Endothelial cell of hepatic sinusoid (primary cell): Measurements from ENCODE around the gene ANTXR2.
"Not testable (repeated sequence)": the region's sequence is repeated elsewhere in the genome, so short reads cannot be mapped to it uniquely, and the experiment has no call there.

Experiments
- in situ Hi-C: cut with HindIII; loops from 2 replicates; pipeline ENCODE4 v1.10.0; 2017; ENCODE audit warnings: low sequenced_read_pairs

ANTXR2 gene

DNA sequence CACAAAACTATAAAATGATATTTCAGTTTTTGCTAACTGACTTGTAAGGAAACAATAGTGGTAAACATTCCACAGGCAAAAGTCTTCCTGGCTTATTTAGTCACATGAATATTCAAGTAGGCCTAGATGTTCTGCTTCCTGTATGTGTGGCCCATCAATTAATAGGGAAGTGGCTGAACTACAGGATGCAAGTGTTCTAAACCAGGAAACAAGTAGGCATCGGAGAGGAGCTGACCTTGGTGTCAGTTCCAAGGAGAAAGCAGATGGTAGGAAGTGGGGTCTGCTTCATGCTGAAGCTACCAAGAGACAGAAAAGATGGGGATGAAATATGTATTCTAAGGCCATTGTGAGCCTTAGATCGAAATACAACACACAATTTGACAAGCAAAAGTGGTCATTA lies 149.7 kb downstream of the ANTXR2 start:
- in situ Hi-C loops: loop anchor here (10.0 to 25.0 kb wide), 2 partner anchors 62 to 414 kb away; partner anchors contain the start of gene CFAP299

DNA sequence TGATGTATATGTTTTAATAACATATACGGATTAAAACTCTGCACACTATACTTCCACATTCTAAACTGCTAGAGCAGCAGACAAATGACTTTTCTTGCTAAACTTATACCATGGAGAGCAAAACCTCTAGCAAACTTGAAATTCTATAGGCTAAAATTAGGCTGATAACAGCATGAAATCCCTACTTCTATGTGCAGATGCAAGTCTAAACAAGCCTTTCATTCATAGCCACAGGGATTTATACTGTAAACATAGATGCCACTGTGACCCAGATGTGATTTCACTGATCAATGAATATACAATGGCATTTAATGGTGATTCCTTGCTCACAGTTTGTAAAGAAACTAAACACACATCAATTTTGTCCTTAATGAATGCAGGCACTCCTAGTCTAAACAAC lies 151.0 kb downstream of the ANTXR2 start:
- in situ Hi-C loops: loop anchor here (10.0 to 25.0 kb wide), 2 partner anchors 63 to 415 kb away; partner anchors contain the start of gene CFAP299

DNA sequence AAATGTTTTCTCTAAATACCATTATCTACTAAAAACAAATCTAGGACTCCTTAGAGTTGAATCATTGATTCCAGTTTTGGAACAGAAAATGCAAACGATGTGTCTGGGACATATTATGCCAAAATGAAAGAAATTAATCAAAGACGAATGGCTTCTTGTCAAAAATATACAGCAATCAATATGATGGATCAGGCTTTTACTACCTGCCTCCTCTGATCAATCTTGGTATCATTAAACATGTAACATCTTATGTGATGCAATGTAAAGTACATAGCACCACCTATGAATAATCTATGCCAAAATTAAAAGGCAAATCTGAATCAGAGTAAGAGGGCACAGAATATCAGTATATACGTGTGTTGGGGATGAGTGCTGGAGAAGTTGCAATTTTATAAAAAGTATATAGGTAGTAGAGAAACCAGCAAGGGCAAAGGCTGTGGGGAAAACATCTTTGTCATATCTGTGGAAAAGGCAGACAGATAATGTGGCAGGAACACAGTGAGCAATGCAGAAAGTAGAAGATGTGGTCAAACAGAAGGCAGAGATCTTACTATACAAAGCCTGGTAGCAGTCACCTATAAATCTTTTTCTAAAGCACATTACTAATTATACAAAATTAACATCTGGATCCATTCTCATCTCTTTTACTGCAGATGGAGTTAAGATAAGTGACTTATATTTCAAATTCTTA lies 152.7 kb downstream of the ANTXR2 start:
- in situ Hi-C loops: loop anchor here (10.0 to 25.0 kb wide), 2 partner anchors 64 to 417 kb away; partner anchors contain the start of gene CFAP299

DNA sequence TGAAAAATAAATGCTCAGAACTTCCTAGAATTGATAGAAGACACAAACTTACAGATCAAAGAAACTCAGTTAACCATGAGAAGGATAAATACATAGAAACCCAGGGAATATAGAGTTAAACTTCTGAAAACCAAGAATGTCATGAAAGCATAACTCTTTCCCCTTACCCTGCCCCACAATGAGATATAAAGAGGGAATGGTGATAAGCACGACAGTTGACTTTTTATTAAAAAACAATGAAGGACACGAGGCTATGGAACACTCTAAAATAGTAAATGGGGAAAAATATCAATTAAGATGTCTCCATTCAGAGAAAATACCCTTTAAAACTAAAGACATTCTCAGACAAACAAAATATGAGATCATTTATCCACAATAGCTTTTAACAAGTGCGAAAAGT lies 154.7 kb downstream of the ANTXR2 start:
- in situ Hi-C loops: loop anchor here (25.0 kb wide), 1 partner anchor 419 kb away; the partner anchor contains the start of gene CFAP299

DNA sequence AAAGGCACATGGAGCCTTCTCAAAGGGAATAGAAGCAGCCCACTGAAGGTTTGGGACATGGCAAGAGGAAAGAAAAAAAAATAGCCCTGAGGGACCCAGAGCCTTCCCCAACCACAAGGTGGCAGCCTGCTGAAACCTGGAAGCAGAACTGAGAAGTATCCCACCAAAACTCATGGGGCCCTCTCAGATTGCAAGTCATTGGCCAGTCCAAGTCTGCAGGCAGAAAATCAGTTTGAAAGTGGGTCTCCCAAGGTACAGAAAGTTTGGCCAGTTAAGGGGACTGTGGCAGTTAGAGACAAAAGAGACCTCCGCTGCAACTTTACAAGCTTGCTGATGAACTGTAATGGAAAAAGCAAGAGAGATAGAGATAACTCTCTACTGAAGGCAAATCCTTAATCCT lies 155.8 kb downstream of the ANTXR2 start:
- in situ Hi-C loops: loop anchor here (25.0 kb wide), 1 partner anchor 420 kb away; the partner anchor contains the start of gene CFAP299

DNA sequence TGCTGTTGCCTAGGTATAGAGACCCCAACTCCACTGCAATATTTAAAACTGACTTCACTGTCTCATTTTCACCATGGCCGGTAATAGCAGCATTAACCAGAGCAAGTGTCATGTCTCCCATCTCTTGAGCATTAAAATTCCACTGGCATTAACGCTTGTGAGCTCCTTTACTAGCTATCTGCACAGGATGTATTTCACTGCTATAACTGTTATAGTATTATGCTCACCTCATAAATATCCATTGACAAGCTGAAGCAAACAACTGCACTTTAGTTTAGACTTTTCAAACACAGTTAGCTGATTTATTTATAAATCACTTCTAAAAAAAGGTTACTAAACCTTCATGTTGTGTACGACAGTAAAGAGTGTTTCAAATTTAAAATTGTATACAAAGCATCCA lies 157.8 kb downstream of the ANTXR2 start:
- in situ Hi-C loops: loop anchor here (25.0 kb wide), 1 partner anchor 422 kb away; the partner anchor contains the start of gene CFAP299

DNA sequence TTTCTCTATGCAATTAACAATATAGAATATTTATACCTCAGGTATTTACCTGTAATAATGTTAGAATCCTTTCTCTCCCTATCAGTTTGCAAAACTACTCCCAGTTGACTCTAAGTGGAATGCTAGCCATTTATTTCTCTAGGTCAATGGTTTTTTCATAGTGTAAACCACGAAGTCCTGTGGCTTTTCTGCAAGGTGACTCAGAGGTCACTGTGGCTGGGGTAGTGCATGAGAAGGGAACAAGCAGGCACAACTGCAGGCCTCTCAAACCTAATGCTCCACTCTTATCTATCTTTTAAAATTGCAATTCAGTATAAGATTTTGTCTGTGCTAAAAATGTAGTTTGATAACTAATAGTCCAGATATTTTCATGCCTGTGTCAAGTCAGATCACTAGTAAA lies 159.4 kb downstream of the ANTXR2 start:
- in situ Hi-C loops: loop anchor here (25.0 kb wide), 1 partner anchor 424 kb away; the partner anchor contains the start of gene CFAP299

DNA sequence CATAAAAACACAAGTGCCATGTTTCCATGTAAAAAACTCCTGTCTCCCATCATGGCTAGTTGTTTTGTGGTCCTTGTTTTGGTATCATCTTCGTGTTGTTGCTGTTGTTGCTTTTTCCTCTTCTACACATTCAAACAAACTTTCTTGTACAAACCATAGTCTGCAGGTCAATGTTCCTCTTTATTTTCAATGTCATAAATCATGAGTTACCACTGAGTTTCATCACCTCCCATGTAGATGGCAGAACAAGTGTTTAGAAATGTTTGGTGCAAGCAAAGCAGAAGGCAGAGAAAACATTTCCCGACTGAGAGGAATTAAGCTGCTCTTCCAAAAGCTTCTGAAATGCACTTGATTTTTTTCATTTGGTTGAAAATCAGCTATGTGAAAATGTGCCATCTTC lies 166.0 kb downstream of the ANTXR2 start:
- in situ Hi-C loops: loop anchor here (25.0 kb wide), 1 partner anchor 430 kb away; the partner anchor contains the start of gene CFAP299

DNA sequence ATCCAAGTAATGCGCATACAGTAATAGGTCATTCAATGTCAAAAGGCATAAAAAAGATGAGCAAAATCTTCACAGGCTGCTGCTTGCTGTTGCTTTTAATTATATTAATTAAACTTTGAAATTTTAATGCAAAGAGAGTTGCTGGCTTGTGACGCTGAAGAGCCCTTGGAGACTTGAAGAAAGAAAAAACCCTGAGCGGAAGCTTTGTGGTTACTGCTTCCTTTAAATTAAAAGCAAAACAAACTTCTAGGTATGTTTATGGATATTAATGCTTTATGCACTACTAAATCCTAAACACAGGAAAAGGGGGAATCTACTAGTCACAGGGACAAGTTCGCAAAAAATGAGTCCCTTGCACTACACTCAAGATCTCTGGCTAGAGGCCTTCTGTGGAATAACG lies 166.7 kb downstream of the ANTXR2 start:
- in situ Hi-C loops: loop anchor here (25.0 kb wide), 1 partner anchor 431 kb away; the partner anchor contains the start of gene CFAP299

DNA sequence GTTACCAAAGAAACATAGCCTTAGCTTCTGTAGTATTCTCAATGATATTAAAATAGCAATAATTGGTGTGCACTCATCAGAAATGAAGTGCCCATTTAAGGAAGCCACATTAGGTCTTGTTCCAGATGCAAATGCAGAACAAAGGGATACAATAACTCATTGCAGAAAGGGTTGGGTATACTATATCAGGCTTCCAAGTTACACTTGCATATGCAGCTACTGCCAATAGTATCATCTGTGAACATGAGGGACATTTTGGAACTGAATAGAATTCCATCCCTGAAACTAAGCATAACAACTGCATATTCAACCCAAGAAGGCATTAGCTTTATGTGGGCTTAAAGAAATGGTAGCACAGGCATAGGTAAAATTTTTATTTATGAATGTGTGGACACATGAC lies 167.8 kb downstream of the ANTXR2 start:
- in situ Hi-C loops: loop anchor here (25.0 kb wide), 1 partner anchor 432 kb away; the partner anchor contains the start of gene CFAP299

DNA sequence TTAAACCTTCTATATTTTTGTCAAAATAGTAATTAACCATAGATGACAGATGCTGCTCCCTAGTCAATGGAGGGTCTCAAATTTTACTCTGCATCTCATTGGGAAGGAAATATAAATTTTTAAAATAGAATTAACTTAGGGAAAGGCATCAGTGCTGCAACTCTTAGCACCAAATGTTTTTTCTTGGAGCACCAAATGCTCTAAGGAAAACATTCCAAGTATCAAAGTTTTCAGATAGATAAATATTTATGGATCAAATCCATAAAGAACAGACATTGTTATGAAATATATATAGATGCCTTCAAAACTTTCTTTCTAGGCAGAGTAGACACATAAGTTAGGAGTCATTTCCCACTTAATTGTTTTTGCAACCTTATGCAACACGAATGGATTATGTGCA lies 168.7 kb downstream of the ANTXR2 start:
- in situ Hi-C loops: loop anchor here (25.0 kb wide), 1 partner anchor 433 kb away; the partner anchor contains the start of gene CFAP299

DNA sequence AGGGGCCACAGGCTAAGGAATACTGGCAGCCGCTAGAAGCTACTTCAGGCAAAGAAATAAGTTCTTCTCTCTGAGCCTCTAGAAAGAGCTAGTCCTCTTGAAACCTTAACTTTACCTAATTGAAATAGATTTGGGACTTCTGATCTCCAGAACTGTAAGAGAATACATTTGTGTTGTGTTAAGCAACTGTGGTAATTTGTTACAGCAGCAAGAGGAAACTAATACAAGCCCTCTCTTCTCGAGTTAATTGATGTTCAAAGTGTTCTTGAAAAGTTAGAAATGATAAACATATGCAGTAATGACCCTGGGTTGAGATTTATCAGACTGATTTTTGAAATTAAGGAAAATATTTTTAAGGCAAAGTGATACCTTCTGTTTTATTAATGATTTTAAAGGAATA lies 172.8 kb downstream of the ANTXR2 start:
- in situ Hi-C loops: loop anchor here (25.0 kb wide), 1 partner anchor 437 kb away; the partner anchor contains the start of gene CFAP299

DNA sequence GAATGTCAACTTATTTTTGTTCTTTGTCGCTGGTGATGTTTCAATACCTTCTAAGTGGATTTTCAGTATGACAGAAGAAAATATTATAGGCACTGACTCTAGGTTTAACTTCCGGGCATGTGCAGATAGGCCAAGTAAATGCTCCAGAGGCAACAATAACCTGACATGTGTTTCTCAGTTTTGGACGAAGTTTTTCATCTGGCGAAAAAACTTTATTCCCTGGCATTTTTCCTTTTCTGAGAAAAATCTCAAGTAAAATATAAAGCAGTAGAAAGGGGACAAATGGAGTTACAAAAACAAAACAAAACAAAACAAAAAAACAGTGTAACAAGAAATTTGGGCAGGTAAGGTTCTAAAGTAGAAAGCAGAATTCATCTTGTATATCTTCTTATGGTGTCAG lies 173.5 kb downstream of the ANTXR2 start:
- in situ Hi-C loops: no loop called here

DNA sequence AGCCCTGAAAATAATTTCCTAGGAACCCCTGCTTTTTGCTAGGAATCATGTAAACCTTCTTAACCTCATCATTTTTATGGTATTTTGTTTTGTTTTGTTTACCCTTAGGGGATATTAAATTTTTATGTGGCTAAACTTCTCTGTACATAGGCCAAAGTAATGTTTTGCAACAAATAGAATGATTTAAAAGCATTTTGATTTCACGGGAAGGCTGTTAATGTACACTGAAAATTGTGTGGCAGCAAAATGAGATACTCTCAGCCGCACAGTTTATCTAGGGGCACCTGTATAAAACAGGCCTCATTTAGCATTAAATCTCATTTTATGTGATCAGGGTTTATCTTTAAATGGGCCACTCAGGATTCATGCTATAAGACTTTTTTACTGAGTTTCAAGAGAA lies 175.0 kb downstream of the ANTXR2 start:
- in situ Hi-C loops: no loop called here

DNA sequence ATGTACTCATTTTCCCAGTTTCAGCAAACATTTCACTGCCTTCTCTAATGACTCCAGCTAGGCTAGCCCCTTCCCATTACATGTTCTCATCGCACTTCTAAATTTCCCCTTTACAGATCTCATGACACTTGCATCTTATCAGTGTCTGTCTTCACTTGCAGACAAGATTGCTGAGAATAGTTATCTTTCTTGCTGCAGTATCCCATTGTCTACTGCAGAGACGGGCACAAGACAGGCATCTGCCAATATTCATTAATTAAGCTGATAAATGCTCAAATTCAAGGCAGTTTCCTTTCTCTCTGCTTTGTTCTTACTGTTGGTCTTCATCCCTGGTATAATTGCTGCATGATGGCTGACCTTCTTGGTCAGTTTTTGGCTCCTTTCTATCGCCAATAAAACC lies 175.9 kb downstream of the ANTXR2 start:
- in situ Hi-C loops: no loop called here

DNA sequence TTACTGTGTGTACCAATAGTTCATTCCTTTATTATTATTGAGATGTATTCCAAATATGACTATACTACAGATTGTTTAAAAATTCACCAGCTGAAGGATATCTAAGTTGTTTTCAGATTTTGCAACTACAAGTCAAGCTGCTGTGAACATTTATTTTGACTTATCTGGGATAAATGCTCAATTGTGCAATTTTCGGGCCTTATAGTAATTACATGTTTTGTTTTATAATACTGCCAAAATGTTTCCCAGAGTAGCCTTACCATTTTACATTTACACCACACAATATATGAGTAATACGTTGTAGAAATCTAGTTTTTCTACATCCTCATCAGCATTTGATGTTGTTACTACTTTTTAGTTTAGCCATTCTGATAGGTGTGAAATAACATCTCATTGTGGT lies 179.6 kb downstream of the ANTXR2 start:
- in situ Hi-C loops: no loop called here

DNA sequence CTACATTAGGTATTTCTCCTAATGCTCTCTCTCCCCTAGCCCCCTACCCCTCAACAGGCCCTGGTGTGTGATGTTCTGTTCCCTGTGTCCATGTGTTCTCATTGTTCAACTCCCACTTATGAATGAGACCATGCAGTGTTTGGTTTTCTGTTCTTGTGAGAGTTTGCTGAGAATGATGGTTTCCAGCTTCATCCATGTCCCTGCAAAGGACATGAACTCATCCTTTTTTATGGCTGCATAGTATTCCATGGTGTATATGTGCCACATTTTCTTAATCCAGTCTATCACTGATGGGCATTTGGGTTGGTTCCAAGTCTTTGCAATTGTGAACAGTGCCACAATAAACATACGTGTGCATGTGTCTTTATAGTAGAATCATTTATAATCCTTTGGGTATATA lies 184.0 kb downstream of the ANTXR2 start:
- in situ Hi-C loops: not testable (repeated sequence)

DNA sequence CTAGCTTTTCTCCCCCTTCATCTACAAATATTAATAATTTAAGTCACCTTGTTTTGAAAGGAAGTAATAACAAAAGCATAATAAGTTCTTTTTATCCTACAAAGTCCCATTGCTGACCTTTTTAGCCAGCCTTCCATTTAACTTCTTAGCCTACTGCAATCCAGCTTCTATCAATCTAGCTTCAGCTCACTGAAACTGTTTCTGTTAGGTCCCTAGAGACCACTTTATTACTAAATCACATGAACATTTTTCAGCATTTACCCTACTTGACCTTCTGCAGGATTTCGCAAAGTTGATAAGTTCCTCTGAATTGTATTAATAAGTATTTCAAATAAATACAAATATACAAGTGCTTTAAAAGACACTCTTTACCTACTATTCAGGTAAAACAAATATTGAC lies 186.5 kb downstream of the ANTXR2 start:
- in situ Hi-C loops: no loop called here

DNA sequence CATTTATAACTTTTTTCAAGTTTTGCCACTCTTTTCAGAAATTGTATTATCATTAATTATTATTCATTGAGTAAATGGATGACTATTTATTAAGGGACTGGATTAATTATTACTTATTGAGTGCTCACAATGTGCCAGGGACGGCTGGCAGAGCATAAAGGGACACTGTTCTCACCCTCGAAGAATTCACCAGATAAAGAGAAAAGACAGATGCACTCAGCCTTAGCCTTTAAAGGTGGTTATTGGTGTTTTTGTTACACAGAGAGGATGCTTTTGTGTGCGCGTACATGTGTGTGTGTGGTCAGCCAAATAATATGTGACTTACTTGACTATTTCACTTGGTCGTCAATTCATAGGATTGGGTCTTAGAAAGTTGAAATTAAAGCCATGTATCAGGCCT lies 187.0 kb downstream of the ANTXR2 start:
- in situ Hi-C loops: no loop called here

DNA sequence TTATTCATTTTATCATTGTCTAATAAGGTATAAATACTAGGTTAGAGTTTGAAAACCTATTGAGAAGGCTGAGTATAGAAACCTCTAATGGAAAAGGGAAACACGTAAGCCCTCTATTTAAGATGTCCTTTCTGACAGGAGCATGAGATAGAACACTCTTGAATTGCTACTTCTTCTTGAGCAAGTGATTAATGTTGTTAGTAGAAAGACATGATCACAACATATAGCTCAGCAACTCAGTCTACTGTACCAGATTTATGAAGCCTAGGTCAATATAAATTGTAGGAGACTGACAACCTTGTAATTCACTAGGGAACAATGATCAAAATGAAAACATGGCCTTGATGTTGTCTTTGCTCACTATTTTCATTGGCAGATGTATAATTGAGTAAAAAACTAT lies 189.7 kb downstream of the ANTXR2 start:
- in situ Hi-C loops: no loop called here

DNA sequence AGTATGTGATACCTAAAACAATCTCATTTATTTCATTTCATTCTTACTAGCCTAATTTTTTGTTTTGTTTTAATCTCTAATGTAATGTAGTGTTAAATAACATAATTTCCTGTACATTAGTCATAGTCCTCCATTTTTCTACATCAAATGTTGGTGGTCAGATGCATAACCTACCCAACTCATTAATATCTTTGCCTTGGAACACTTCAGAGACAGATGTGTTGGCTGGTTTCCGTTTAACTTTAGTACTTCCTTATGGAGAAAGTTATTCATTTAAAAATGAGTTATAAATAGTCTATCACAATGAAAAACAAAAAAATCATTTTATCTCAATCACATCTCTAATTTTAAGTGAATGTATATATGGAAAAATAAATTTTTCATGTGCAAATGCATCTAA lies 190.2 kb downstream of the ANTXR2 start:
- in situ Hi-C loops: no loop called here

DNA sequence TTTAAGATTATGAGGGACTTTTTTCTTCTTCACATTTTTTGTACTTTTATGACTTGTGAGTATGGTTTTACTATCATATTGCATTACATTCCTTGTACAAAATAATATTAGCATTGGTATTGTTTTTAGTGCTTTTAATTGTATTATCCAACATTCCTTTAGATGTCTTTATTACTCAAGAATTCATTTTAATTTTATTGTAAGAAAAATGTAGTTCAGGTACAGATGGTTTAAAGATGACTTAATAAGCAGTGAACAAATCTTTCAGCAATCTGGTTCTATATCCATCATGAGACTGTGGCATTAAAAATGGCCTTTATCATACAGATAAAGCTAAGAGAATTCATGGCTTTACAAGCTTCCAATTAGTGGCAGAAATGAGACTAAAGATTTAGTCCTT lies 191.6 kb downstream of the ANTXR2 start:
- in situ Hi-C loops: no loop called here
